ENCODE data around the gene TMC1. TPM values are rescaled to one million over a fixed set of nuclear protein-coding genes. Genes with fewer than 3 reads are reported as not detected.

Gene TMC1
- total and polyA plus RNA-seq, 5 donors: 0.05 to 0.45 TPM; not detected in 3

DNA sequence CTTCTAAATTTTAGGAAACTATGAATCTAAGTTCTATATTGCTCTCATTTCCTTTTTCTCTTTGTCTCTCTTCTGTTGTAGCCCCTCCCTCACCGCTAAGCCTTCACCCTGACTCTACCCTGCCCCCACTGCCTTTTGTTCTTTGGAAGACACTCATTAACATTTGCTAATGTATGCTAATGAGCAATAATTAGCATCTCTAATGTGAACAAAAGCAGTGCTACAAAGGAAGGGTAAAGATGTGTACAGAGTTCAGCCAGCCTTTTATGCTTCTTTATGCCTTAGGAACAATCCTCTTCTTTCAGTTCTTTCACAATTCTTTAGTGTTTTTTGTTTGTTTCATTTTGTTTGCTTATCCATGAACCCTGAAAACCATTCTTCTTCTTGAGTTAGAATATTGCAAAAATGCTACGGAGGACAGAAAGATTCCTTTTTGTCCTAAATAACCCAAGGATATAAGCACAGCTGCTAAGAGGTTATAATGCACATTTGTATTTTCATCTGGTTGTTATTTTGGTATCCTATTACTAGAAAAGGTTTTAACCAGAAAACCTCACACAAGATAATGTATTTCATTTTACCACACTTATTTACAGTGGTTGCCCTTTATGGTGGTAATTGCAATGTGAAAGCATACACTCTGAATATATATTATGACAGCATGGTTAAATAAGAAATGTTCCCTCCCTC lies 159.3 kb downstream of the TMC1 start:
- Histone ChIP-seq H3K27me3 (ENCODE audit: control insufficient read depth, insufficient read depth) (no peaks in the 10 kb centered on the region), H3K4me1 (ENCODE audit: control insufficient read depth, insufficient read depth, low read length) (no peaks in the 10 kb centered on the region), H3K27ac (ENCODE audit: low read length) (no peak overlapping the region), H3K4me3 (ENCODE audit: low read length) (no peak overlapping the region), H3K9me3 (ENCODE audit: control insufficient read depth, low read length) (no peaks in the 10 kb centered on the region)
- ATAC-seq: no peak
- intact Hi-C loops (cut with DNase I): no loop called here
- no peak for DNase-seq
- WGBS: 26% methylated on average over 2 of the region's 2 CpGs

DNA sequence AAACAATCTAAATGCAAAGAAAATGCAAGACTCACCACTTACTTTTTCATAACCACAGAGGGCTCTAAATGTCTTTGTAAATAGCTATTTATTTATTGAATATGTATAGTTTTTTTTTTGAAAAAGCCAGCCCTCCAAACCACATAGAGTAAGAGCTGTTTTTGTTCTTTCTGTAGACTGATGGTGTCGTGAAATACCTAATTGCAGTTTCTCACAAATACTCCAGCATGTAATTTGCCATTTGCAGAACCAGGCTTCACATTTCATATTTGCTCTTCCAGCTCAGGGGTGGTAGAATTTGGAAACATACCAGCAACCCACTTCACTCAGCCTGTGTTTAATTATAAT lies 159.8 kb downstream of the TMC1 start:
- Histone ChIP-seq H3K9me3 (ENCODE audit: control insufficient read depth, low read length) (no peaks in the 10 kb centered on the region), H3K27me3 (ENCODE audit: control insufficient read depth, insufficient read depth) (no peaks in the 10 kb centered on the region), H3K4me1 (ENCODE audit: control insufficient read depth, insufficient read depth, low read length) (no peaks in the 10 kb centered on the region), H3K27ac (ENCODE audit: low read length) (no peak overlapping the region), H3K4me3 (ENCODE audit: low read length) (no peak overlapping the region)
- intact Hi-C loops (cut with DNase I): no loop called here
- WGBS: 73% methylated on average over 1 of the region's 1 CpG
- ATAC-seq: no peak
- DNase-seq: no peak

GRCh38 chr9:72684615-72685014 lies 163.2 kb downstream of the TMC1 start:
- no peak overlapping the region for H3K4me3 ChIP-seq (ENCODE audit: low read length)
- WGBS: 88% methylated on average over 2 of the region's 2 CpGs
- DNase-seq (no peak), ATAC-seq (no peak)
- no peaks in the 10 kb centered on the region for H3K4me1 ChIP-seq (ENCODE audit: control insufficient read depth, insufficient read depth, low read length)
- intact Hi-C loops (cut with DNase I): no loop called here
- H3K27me3 ChIP-seq (ENCODE audit: control insufficient read depth, insufficient read depth): no peaks in the 10 kb centered on the region
- H3K27ac ChIP-seq (ENCODE audit: low read length): no peak overlapping the region
- H3K9me3 ChIP-seq (ENCODE audit: control insufficient read depth, low read length): no peaks in the 10 kb centered on the region

GRCh38 chr9:72685911-72686310 lies 164.5 kb downstream of the TMC1 start:
- intact Hi-C loops (cut with DNase I): no loop called here
- Histone ChIP-seq H3K27ac (ENCODE audit: low read length) (no peak overlapping the region), H3K4me3 (ENCODE audit: low read length) (no peak overlapping the region), H3K27me3 (ENCODE audit: control insufficient read depth, insufficient read depth) (no peaks in the 10 kb centered on the region), H3K4me1 (ENCODE audit: control insufficient read depth, insufficient read depth, low read length) (no peaks in the 10 kb centered on the region), H3K9me3 (ENCODE audit: control insufficient read depth, low read length) (no peaks in the 10 kb centered on the region)
- WGBS: 70% methylated on average over 2 of the region's 2 CpGs
- DNase-seq: no peak
- ATAC-seq: no peak

DNA sequence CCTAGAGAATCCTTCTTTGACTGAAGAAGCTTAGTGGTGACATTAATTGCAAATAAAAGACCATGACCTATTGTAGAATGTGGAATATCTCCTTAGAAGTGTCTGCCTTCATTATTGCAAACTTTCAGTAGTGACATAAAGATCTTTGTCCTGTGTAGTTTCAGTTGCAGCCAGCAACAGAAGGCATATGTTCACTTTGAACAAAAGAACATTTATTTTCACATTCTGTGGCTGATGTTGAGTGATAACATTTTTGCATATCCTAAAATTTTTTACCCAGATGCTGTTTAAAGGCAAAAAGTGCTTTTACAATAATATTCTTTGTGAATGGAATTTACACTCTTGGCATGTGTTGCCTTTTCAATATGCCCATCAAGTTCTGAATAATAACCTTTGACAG lies 165.9 kb downstream of the TMC1 start:
- ATAC-seq: no peak

GRCh38 chr9:72691671-72692070 lies 170.3 kb downstream of the TMC1 start:
- intact Hi-C loops (cut with DNase I): loop anchor here in 1 of 4 donors (5.0 kb wide), 1 partner anchor 51 kb away; no protein-coding TSS in a partner anchor
- Histone ChIP-seq H3K9me3 (ENCODE audit: control insufficient read depth, low read length) (no peaks in the 10 kb centered on the region), H3K27ac (ENCODE audit: low read length) (no peak overlapping the region), H3K4me1 (ENCODE audit: control insufficient read depth, insufficient read depth, low read length) (no peaks in the 10 kb centered on the region), H3K4me3 (ENCODE audit: low read length) (no peak overlapping the region), H3K27me3 (ENCODE audit: control insufficient read depth, insufficient read depth) (no peaks in the 10 kb centered on the region)
- ATAC-seq (no peak), DNase-seq (no peak)

More for the DNA sequence above, 165.9 kb downstream of the TMC1 start:
- Histone ChIP-seq H3K27me3 (ENCODE audit: control insufficient read depth, insufficient read depth) (no peaks in the 10 kb centered on the region), H3K9me3 (ENCODE audit: control insufficient read depth, low read length) (no peaks in the 10 kb centered on the region), H3K4me3 (ENCODE audit: low read length) (no peak overlapping the region), H3K27ac (ENCODE audit: low read length) (no peak overlapping the region), H3K4me1 (ENCODE audit: control insufficient read depth, insufficient read depth, low read length) (no peaks in the 10 kb centered on the region)
- no peak for DNase-seq
- intact Hi-C loops (cut with DNase I): no loop called here

DNA sequence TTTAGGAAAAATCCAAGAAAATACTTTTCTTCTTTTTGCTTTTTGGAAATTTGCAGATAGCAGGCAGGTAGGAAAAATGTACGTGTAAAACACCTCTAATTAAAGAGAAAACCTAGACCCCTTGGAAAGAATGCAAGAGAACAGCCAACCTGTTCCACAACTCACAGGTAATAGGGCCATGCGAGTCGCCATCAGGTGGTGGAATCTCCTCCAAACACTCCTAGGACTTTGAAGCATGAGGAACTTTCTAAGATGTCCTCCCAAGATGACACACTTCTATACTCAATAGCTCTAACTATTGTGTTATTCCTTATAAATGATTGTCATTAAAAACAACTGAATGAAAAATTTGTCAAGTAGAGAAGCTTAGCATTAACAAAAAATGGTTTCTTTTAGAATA lies 174.0 kb downstream of the TMC1 start:
- no peak overlapping the region for H3K4me3 ChIP-seq (ENCODE audit: low read length)
- no peaks in the 10 kb centered on the region for H3K4me1 ChIP-seq (ENCODE audit: control insufficient read depth, insufficient read depth, low read length)
- ATAC-seq: no peak
- no peaks in the 10 kb centered on the region for H3K9me3 ChIP-seq (ENCODE audit: control insufficient read depth, low read length)
- WGBS: 91% methylated on average over 3 of the region's 3 CpGs
- H3K27me3 ChIP-seq (ENCODE audit: control insufficient read depth, insufficient read depth): no peaks in the 10 kb centered on the region
- no peak overlapping the region for H3K27ac ChIP-seq (ENCODE audit: low read length)
- intact Hi-C loops (cut with DNase I): no loop called here
- DNase-seq: no peak

GRCh38 chr9:72696511-72696910 lies 175.1 kb downstream of the TMC1 start:
- H3K4me1 ChIP-seq (ENCODE audit: control insufficient read depth, insufficient read depth, low read length): no peaks in the 10 kb centered on the region
- intact Hi-C loops (cut with DNase I): no loop called here

DNA sequence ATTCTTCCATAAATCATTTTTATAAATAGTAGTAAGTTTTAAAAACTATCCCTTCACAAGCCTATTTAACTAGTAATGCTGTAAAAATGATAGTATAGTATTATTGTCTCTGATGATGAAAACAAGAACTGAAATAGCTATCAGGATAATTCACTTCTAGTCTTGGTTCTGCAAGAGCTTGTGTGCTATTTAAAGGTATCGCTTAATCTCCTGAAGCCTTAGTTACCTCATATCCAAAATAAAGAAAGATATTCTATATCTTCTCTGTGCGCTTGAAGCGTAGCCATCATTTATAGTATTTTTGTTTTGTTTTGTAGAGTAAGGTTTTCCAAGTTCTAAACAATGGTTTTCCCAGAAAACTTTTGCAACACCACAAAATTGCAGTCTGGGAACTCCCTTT lies 180.1 kb downstream of the TMC1 start:
- Histone ChIP-seq H3K27me3 (ENCODE audit: control insufficient read depth, insufficient read depth) (no peaks in the 10 kb centered on the region), H3K4me1 (ENCODE audit: control insufficient read depth, insufficient read depth, low read length) (no peaks in the 10 kb centered on the region), H3K9me3 (ENCODE audit: control insufficient read depth, low read length) (no peaks in the 10 kb centered on the region), H3K4me3 (ENCODE audit: low read length) (no peak overlapping the region), H3K27ac (ENCODE audit: low read length) (no peak overlapping the region)
- no peak for DNase-seq
- intact Hi-C loops (cut with DNase I): no loop called here
- ATAC-seq: no peak
- 94% methylated on average over 3 of the region's 3 CpGs for WGBS

More at GRCh38 chr9:72696511-72696910, 175.1 kb downstream of the TMC1 start:
- H3K4me3 ChIP-seq (ENCODE audit: low read length): no peak overlapping the region
- H3K9me3 ChIP-seq (ENCODE audit: control insufficient read depth, low read length): no peaks in the 10 kb centered on the region
- no peak for DNase-seq
- ATAC-seq: no peak
- no peak overlapping the region for H3K27ac ChIP-seq (ENCODE audit: low read length)
- no peaks in the 10 kb centered on the region for H3K27me3 ChIP-seq (ENCODE audit: control insufficient read depth, insufficient read depth)

DNA sequence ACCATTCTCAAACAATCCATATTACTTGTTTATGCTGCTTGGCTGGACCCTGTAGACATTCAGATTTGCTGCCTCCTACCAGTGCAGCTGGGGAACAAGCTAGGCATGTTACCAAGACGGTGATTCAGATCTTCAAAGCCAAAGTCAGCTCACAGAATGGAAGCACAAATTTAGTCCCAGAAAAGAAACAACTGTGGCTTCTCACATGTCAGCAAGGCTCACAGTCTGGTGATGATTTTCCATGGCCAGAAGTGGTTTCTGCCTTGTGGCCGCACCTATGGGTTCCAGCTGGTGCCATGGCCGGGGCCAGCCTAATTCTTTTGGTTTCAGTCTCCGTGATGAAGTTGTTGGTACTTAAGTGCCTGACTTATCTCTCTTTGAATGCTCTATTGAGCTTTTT lies 182.2 kb downstream of the TMC1 start:
- Histone ChIP-seq H3K27ac (ENCODE audit: low read length) (no peak overlapping the region), H3K4me3 (ENCODE audit: low read length) (no peak overlapping the region), H3K27me3 (ENCODE audit: control insufficient read depth, insufficient read depth) (no peaks in the 10 kb centered on the region), H3K9me3 (ENCODE audit: control insufficient read depth, low read length) (no peaks in the 10 kb centered on the region), H3K4me1 (ENCODE audit: control insufficient read depth, insufficient read depth, low read length) (no peaks in the 10 kb centered on the region)
- DNase-seq (no peak), ATAC-seq (no peak)
- intact Hi-C loops (cut with DNase I): no loop called here
- 71% methylated on average over 4 of the region's 4 CpGs for WGBS

DNA sequence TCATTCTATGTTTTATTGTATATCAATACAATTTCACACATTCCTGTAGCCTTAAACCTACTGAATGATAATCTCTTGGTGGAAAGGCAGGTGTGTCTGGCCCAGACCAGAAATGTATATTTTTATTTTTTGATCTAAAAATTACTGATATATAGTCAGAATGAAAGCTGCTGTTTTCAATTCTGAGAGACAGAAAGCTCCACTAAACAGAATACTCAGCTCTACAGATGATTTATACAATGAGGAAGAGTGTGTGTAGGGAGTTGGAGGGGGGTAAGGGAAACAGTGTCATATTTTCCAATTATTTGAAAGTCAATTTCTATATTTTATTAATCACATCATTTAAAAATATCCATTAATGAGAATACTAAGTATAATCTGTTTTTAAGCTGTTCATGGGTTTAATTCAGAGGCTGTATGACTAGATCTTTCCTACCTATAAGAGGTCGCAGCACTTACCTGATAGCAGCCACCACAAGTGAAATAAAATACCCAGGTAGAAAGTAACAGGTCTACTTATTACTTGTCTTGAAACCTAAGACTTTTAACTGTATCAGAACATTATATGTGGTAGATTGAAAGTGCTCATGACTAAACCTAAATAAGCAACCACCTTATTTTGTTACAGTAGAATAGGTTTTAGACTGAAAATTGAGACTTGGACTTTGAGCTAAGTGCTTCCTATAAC lies 183.4 kb downstream of the TMC1 start:
- H3K4me3 ChIP-seq (ENCODE audit: low read length): no peak overlapping the region
- no peaks in the 10 kb centered on the region for H3K27me3 ChIP-seq (ENCODE audit: control insufficient read depth, insufficient read depth)
- 96% methylated on average over 1 of the region's 1 CpG for WGBS
- intact Hi-C loops (cut with DNase I): no loop called here
- ATAC-seq (no peak), DNase-seq (no peak)
- no peak overlapping the region for H3K27ac ChIP-seq (ENCODE audit: low read length)
- H3K4me1 ChIP-seq (ENCODE audit: control insufficient read depth, insufficient read depth, low read length): no peaks in the 10 kb centered on the region
- no peaks in the 10 kb centered on the region for H3K9me3 ChIP-seq (ENCODE audit: control insufficient read depth, low read length)

GRCh38 chr9:72718503-72718902 lies 197.1 kb downstream of the TMC1 start:
- H3K4me1 ChIP-seq (ENCODE audit: control insufficient read depth, insufficient read depth, low read length): no peaks in the 10 kb centered on the region
- DNase-seq (no peak), ATAC-seq (no peak)
- H3K4me3 ChIP-seq (ENCODE audit: low read length): no peak overlapping the region
- no peaks in the 10 kb centered on the region for H3K27me3 ChIP-seq (ENCODE audit: control insufficient read depth, insufficient read depth)
- H3K27ac ChIP-seq (ENCODE audit: low read length): no peak overlapping the region
- 84% methylated on average over 3 of the region's 3 CpGs for WGBS
- intact Hi-C loops (cut with DNase I): no loop called here
- H3K9me3 ChIP-seq (ENCODE audit: control insufficient read depth, low read length): no peaks in the 10 kb centered on the region
